Neural progenitor cell (in vitro differentiated cells): ENCODE data around the gene HSD17B8. TPM values are rescaled to one million over a fixed set of nuclear protein-coding genes. Genes with fewer than 3 reads are reported as not detected.

Experiments
- DNase-seq: peaks from one replicate; pipeline ENCODE4 v3.0.0-alpha.2; 2016; ENCODE audit warnings: low spot score
- H2AFZ ChIP-seq: fragments of 200-600 bp; sonication (generic); replicated peaks from 2 replicates; pipeline ENCODE4 v1.6.1; 2016; ENCODE audit warnings: antibody characterized with exemption
- H3F3A ChIP-seq: fragments of 200-600 bp; sonication (generic); 2 replicates; pipeline ENCODE4 v1.6.1; 2016; ENCODE audit warnings: antibody characterized with exemption, low read depth
- H3K27ac ChIP-seq: fragments of 200-600 bp; sonication (generic); 2 replicates; pipeline ENCODE4 v1.5.1; 2016; ENCODE audit warnings: mild to moderate bottlenecking
- H3K27me3 ChIP-seq: fragments of 200-600 bp; sonication (generic); 2 replicates; pipeline ENCODE4 v1.6.1; 2016; ENCODE audit warnings: mild to moderate bottlenecking, moderate library complexity
- H3K36me3 ChIP-seq: fragments of 200-600 bp; sonication (generic); 2 replicates; pipeline ENCODE4 v1.5.1; 2016
- H3K4me1 ChIP-seq: fragments of 200-600 bp; sonication (generic); 2 replicates; pipeline ENCODE4 v1.6.1; 2016; ENCODE audit warnings: mixed run types
- H3K4me2 ChIP-seq: fragments of 200-600 bp; sonication (generic); 2 replicates; pipeline ENCODE4 v1.6.1; 2016
- H3K4me3 ChIP-seq: fragments of 200-600 bp; sonication (generic); 2 replicates; pipeline ENCODE4 v1.5.1; 2016
- H3K79me2 ChIP-seq: fragments of 200-600 bp; sonication (generic); 2 replicates; pipeline ENCODE4 v1.6.1; 2016; ENCODE audit warnings: low read depth
- H3K9ac ChIP-seq: fragments of 200-600 bp; sonication (generic); 2 replicates; pipeline ENCODE4 v1.6.1; 2016
- H3K9me3 ChIP-seq: fragments of 200-600 bp; sonication (generic); 2 replicates; pipeline ENCODE4 v1.5.1; 2016; ENCODE audit warnings: low read depth
- H4K20me1 ChIP-seq: fragments of 200-600 bp; sonication (generic); 2 replicates; pipeline ENCODE4 v1.6.1; 2016; ENCODE audit warnings: low read depth
- H3K27ac Mint-ChIP-seq: 3 replicates; pipeline ENCODE4 v1.8.0; 2021; ENCODE audit warnings: mixed read lengths
- H3K27me3 Mint-ChIP-seq: 2 replicates; pipeline ENCODE4 v1.8.0; 2022; ENCODE audit warnings: low read depth, mild to moderate bottlenecking, inconsistent platforms, moderate library complexity, mixed read lengths; ENCODE audit not compliant: insufficient read depth
- H3K36me3 Mint-ChIP-seq: 3 replicates; pipeline ENCODE4 v1.8.0; 2021; ENCODE audit warnings: mixed read lengths
- H3K4me1 Mint-ChIP-seq: 3 replicates; pipeline ENCODE4 v1.8.0; 2021; ENCODE audit warnings: mixed read lengths
- H3K4me3 Mint-ChIP-seq: 3 replicates; pipeline ENCODE4 v1.8.0; 2021; ENCODE audit warnings: mild to moderate bottlenecking, moderate library complexity, mixed read lengths
- H3K9me3 Mint-ChIP-seq: 3 replicates; pipeline ENCODE4 v1.8.0; 2020; ENCODE audit warnings: mixed read lengths
- CTCF ChIP-seq: fragments of 200-600 bp; sonication (generic); IDR thresholded peaks from 2 replicates; pipeline ENCODE4 v1.5.1; 2017; ENCODE audit warnings: antibody characterized with exemption, mild to moderate bottlenecking
- EZH2 ChIP-seq: fragments of 200-600 bp; sonication (generic); IDR thresholded peaks from 2 replicates; pipeline ENCODE4 v1.6.1; 2017; ENCODE audit warnings: antibody characterized with exemption, mild to moderate bottlenecking, moderate library complexity
- EZH2phosphoT487 ChIP-seq: fragments of 200-600 bp; sonication (generic); IDR thresholded peaks from 2 replicates; pipeline ENCODE4 v1.6.1; 2017; ENCODE audit warnings: antibody characterized with exemption
- total RNA-seq: library from RNA; depleted of rRNA; stranded (reverse); fragments of >200 nt; gene quantifications from 2 replicates; pipeline ENCODE4 v1.2.3, GENCODE V29; 2015; ENCODE audit warnings: low replicate concordance

Gene HSD17B8
- total RNA-seq, 1 donor from 2014 or later: 4.8 TPM

GRCh38 chr6:33198853-33199436, 5.5 kb upstream of the HSD17B8 start:
- Mint-ChIP-seq H3K9me3 (no peaks in the 10 kb centered on the region), H3K36me3 (peaks cover 45% of the 10 kb centered on the region), H3K27me3 (peaks cover 13% of the 10 kb centered on the region), H3K4me3 (peak overlapping the region; percentile 99), H3K4me1 (peaks cover 55% of the 10 kb centered on the region), H3K27ac (peak overlapping the region; percentile 18)
- DNase-seq: no peak
- no peak overlapping the region for H3K9ac ChIP-seq
- H3K27me3 ChIP-seq: no peaks in the 10 kb centered on the region
- peaks cover 14% of the 10 kb centered on the region for H3K4me1 ChIP-seq
- H3F3A ChIP-seq: peaks cover 55% of the 10 kb centered on the region
- no peaks in the 10 kb centered on the region for H3K9me3 ChIP-seq
- peaks cover 27% of the 10 kb centered on the region for H3K79me2 ChIP-seq
- H4K20me1 ChIP-seq: peaks cover 77% of the 10 kb centered on the region
- H2AFZ ChIP-seq: no peak overlapping the region
- no peak for TF ChIP-seq EZH2phosphoT487
- no peak for TF ChIP-seq EZH2
- no peak for TF ChIP-seq CTCF
- H3K4me3 ChIP-seq: peak overlapping the region; percentile 88
- peak overlapping the region; percentile 99 for H3K4me2 ChIP-seq
- H3K27ac ChIP-seq: no peak overlapping the region
- no peaks in the 10 kb centered on the region for H3K36me3 ChIP-seq

- TF ChIP-seq EZH2 (no peak), CTCF (no peak), EZH2phosphoT487 (no peak)
- Histone ChIP-seq H3K36me3 (no peaks in the 10 kb centered on the region), H3K4me1 (peaks cover 17% of the 10 kb centered on the region), H3K4me2 (peak overlapping the region; percentile 99), H4K20me1 (peaks cover 73% of the 10 kb centered on the region), H3K79me2 (peaks cover 27% of the 10 kb centered on the region), H2AFZ (peak overlapping the region; percentile 97), H3K9me3 (no peaks in the 10 kb centered on the region), H3K27me3 (no peaks in the 10 kb centered on the region), H3F3A (peaks cover 53% of the 10 kb centered on the region), H3K9ac (peak overlapping the region; percentile 93), H3K27ac (peak overlapping the region; percentile 94), H3K4me3 (peak overlapping the region; percentile 88)
- DNase-seq: peak; percentile 92
- H3K4me3 Mint-ChIP-seq: peak overlapping the region; percentile 99
- H3K27ac Mint-ChIP-seq: peak overlapping the region; percentile 83
- peaks cover 16% of the 10 kb centered on the region for H3K27me3 Mint-ChIP-seq
- no peaks in the 10 kb centered on the region for H3K9me3 Mint-ChIP-seq
- H3K4me1 Mint-ChIP-seq: peaks cover 58% of the 10 kb centered on the region
- H3K36me3 Mint-ChIP-seq: peaks cover 42% of the 10 kb centered on the region
These were observed 4.7 kb upstream of the HSD17B8 start for GRCh38 chr6:33199687-33200218.

GRCh38 chr6:33200219-33201146, 4.0 kb upstream of the HSD17B8 start, which contains the start of the genes RXRB and SLC39A7:
TSS of gene RXRB (minus strand) at chr6:33200665. CDS start at chr6:33200476, 189 bp downstream.
TSS of gene SLC39A7 (plus strand) at chr6:33200867. CDS start at chr6:33201246, 379 bp downstream.
- Histone ChIP-seq H3K4me3 (peak within 1 kb of the TSS; percentile 88), H3K9ac (peak within 1 kb of the TSS; percentile 93), H3K36me3 (no peaks in the 10 kb centered on the region), H3K4me2 (peak within 1 kb of the TSS; percentile 99), H3K9me3 (no peaks in the 10 kb centered on the region), H3K27me3 (peaks cover under 1% of the 10 kb centered on the region), H3K4me1 (peaks cover 23% of the 10 kb centered on the region), H3K27ac (peak within 1 kb of the TSS; percentile 94), H3K79me2 (peaks cover 27% of the 10 kb centered on the region), H3F3A (peaks cover 60% of the 10 kb centered on the region), H4K20me1 (peaks cover 69% of the 10 kb centered on the region), H2AFZ (peak within 1 kb of the TSS; percentile 97)
- Mint-ChIP-seq H3K4me3 (peak within 1 kb of the TSS; percentile 99), H3K9me3 (no peaks in the 10 kb centered on the region), H3K27me3 (peaks cover 12% of the 10 kb centered on the region), H3K27ac (peak within 1 kb of the TSS; percentile 98), H3K4me1 (peaks cover 63% of the 10 kb centered on the region), H3K36me3 (peaks cover 35% of the 10 kb centered on the region)
- TF ChIP-seq EZH2phosphoT487: no peak
- no peak for TF ChIP-seq EZH2
- no peak for TF ChIP-seq CTCF
- DNase-seq: peak; percentile 100
